HUDEP-2 (cell line): Measurements from ENCODE around the gene KIF13A.
"Not testable (repeated sequence)": the region's sequence is repeated elsewhere in the genome, so short reads cannot be mapped to it uniquely, and the experiment has no call there.

ENCODE experiments used
- DNase-seq, 76 experiments: peaks; one replicate each; lab custom pipeline; 2025; ENCODE audit not compliant: unreplicated experiment in 76 of 76; lab: John Stamatoyannopoulos, UW

The KIF13A gene

DNA sequence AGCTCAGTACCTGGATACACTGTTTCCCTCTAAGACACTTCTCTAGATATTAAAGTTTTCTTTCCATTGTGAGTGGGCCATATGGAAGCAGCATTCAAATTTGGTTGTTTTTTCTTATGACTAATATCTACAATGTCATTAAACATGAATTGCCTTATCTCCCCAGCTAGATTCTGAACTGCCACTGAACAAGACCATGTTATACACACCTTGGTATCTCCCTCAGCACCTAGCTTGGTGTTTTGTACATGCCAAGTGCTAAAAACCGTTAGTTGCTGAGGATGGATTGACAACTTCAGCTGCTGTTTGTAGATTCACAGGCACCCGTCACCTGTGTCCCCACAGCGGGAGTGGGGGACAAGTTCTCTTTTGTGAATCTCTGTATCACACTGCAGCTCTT, 131.1 kb downstream of the KIF13A start:
- no peak for DNase-seq

- no peak for DNase-seq
Measured at GRCh38 chr6:17855381-17855780, 132.1 kb downstream of the KIF13A start.

DNA sequence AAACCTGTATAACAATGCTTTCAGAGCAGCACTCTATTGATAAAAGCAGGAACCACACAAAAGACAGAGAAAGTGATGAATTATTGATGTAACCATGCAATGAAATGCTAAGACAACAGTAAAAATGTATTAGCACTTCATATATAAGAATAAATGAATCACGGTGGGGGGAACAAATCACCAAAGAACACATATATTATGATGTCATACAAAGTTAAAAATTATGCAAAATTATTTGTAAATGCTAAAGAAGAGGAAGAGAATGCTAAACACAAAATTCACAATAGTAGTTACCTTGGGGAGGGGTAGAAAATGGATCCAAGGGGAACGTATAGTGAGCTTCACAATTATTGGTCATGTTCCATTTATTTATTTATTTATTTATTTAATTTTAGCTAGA, 133.9 kb downstream of the KIF13A start:
- no peak for DNase-seq

- DNase-seq: no peak
Measured at GRCh38 chr6:17851720-17852161, 135.7 kb downstream of the KIF13A start.

DNA sequence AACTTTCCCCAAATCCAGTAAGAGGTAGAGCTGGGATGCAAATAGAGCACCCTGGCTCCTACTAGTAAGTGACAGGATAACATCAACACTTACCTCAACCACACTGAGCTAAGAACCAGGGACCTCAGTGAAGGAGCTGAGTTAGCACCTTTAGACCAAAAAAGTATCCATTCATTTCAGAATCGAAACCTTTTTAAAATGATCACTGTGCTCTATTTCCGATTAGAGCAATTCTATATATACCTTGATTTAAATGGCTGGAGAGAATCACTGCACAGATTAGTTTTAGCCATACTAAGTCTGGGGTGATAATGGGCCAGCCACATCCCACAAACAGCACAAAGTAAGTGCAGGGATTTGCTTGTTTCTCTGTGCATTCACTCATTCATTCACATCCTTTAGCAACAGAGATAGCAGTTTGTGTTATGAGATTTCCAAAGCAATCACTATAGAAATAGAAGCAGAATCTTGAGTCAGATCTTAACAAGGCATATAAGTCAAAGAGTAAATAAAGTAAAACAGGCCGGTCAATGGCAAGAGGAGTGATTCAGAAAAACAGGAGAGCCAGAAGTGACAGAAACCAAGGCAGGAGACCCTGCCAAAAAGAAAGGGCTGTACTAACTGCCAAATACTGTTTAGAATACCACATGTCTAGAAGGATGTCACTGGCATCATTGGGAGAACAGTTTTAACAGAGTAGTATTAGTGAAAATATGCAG, 136.3 kb downstream of the KIF13A start:
- no peak for DNase-seq

DNA sequence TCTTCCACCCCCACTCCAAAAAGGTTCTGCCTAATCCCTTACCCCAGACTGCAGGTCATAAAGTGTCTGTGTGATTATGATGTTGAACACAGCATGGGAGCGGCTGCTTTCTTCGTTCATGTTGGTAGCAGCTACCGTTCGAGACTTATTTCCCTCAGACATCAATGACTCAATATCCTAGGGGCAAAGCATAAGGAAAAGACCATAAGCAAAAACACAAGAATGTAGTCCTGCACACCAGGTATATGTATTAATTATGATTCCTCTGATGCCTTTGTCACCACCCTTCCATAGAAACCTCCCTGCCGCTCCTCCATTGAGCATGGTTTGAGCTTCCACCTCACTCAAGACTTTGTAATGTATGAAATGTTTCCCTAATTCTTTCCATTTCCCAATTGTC, 137.2 kb downstream of the KIF13A start:
- DNase-seq: no peak

DNA sequence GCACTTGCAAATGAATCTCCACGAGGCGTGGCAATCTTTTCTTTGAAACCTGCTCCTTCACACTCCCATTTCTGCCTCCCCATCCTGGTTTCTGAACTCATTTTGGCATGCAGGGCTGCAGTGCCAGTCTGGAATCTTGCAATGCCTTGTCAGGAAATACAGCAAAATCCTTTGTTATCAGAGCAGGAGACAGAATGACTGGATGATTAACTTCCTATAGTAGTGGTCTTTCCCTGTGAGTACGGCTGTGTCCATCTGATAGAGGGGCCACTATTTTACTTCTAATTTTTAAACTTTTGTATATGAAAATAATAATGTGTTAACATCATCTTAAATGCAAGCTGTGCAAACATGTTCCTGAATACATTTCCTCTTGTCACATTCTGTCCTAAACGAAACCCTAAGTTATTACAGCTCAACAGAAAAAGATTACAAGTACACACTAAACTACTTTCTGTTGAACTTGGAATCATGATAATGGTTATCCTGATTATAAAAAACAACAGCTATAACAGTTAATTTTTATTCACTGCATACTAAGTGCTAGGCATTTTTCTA, 140.2 kb downstream of the KIF13A start:
- DNase-seq: no peak

GRCh38 chr6:17846762-17847161, 140.7 kb downstream of the KIF13A start:
- no peak for DNase-seq

- DNase-seq: peak in 2 of 76 experiments; percentile 18 to 25
Measured at GRCh38 chr6:17845598-17845997, 141.8 kb downstream of the KIF13A start.

- DNase-seq: not testable (repeated sequence)
Measured at GRCh38 chr6:17844967-17845366, 142.5 kb downstream of the KIF13A start.

DNA sequence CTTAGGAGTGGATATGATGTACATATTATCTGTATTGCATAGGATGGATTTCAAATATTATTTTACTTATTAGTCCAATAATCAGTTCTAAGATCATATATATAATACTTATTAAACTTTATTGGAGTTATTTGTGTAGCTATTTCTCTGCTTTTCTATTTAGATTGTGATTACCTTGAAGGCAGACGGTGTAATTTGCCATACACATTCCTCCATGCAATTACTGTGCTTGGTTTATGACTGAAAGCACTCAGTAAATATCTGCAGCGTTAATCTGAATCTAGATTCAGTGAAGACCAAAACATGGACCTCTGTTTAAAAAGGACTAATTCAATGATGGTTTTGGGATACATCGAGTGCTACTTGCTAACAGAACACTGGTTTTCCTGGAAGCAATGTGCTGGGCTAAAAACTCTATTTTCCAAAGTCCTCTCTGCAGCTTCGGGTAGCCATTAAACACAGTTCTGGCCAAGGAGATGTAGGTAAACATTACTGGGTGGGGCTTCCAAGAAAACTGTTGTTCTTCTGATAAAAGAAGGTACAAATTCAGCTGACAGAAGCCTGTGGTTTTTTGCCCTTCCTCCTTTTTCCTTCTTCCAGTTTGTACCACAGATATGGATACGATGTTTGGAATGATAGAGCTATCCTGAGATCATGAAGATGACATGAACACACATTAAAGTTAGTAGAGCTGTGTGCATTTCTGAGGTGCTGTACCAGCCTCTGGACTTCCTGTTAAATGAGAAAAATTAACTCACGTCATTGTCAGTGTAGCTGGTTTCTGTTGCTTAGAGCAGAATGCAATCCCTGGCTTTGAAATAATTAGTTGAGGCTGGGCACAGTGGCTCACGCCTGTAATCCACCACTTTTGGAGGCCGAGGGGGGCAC, 144.3 kb downstream of the KIF13A start:
- peak in 65 of 76 experiments; percentile 12 to 94 (median 55) for DNase-seq

DNA sequence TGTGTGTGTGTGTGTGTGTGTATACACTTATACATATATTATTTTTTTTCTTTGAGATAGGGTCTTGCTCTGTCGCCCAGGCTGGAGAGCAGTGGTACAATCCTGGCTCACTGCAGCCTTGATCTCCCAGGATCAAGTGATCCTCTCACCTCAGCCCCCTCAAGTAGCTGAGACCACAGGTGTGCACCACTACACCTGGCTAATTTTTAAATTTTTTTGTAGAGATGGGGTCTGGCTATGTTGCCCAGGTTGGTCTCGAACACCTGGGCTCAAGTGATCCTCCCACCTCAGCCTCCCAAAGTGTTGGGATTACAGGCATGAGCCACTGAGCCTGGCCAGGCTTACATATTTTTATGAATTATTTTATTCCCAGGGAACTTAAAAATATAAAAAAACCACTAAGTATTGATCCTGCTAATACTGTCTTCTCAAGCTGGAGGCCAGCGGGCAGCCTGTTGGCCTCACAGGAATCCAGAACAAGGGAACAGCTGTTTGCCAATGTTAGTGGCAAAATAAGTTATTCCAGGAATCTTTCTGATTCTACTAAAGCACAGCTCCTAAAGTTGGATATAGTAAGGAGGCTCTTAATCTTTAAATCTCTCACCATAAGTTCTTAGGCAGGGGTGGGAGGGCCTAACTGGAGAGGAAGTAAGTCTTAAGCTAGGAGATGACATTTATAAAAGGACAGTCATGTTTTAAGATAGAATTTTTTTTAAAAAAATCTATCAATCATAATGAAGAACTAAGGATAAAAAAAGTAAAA, 145.2 kb downstream of the KIF13A start:
- peak in 45 of 76 experiments; percentile 11 to 74 (median 37) for DNase-seq

GRCh38 chr6:17839513-17840223, 147.8 kb downstream of the KIF13A start:
- no peak for DNase-seq

- no peak for DNase-seq
Measured at GRCh38 chr6:17836293-17836692, 151.1 kb downstream of the KIF13A start.

GRCh38 chr6:17835784-17836183, 151.7 kb downstream of the KIF13A start:
- DNase-seq: no peak

GRCh38 chr6:17831135-17831534, 156.3 kb downstream of the KIF13A start:
- peak in 16 of 76 experiments; percentile 8 to 60 (median 32) for DNase-seq

DNA sequence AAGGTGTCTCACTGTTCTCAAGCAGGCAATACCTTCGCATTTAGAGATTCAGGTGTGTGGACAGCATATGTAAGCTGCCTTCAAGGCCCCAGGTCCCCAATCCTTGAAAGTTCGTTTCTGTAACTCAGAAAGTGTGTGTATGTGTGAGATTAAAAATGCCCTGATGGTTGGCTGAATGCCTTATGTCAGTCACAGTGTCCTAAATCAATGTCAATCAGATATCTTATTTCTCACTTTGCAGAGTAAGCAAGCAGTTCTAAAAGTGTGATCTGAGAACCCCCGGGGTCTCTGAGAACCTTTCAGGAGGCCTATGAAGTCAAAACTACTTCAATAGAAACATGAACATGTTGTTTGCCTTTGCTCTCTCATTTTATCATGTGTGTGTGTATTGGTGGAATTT, 157.5 kb downstream of the KIF13A start:
- DNase-seq: no peak

DNA sequence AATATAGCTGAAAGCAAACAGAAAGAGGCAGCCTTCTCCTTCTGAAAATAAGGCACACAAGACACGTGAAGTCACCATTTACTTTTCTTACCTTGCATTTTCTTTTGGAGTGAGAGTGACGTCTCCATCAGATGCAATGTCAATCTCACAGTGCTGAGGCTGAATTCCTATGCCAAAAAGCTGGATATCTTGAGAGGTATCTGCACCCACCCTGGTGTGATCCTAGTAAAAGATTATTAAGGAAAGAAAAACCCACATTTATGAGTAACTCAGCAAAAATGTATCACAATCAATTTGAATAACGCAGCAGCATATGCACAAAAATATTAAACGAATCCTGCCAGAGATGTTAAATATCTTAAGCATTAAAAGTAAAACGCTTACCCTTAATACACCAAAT, 159.3 kb downstream of the KIF13A start:
- no peak for DNase-seq

DNA sequence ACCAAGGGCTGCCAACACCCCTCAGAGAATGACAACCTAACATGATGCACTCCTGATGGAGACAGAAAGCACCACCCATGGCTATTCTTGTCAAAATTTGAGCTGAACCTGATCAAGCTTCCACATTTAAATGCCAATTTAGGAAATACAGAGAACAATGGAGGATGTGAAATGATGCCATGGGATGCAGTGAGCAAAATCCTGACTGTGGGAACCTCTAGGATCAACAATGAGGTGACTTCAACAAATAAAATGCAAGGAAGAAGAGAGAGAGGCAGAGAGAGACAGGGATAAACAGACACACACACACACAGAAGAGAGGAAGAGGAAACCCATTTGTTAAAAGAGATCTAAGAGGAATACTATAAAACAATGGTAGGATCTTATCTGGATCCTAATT, 161.1 kb downstream of the KIF13A start:
- DNase-seq: no peak

DNA sequence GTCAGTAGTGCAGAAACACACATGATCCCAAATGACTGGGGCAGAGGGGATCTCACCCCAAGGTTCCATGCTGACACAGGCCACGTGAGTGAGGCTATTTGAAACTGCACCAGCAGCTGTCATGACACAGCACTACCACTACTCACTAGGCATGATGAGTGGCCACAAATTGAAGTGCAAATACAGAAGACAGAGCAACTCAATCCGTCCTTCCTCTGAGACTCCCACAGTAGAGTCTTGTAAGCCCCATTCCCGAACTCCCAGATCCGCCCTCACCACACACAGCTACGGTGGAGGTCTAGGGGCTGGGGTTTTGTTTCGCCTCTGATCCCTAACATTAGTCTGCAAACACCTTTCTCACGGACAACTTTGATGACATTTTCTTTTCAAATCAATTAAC, 167.4 kb downstream of the KIF13A start:
- peak in 13 of 76 experiments; percentile 11 to 65 (median 35) for DNase-seq
